ENCODE measurements around the gene SELENON.

Gene SELENON

GRCh38 chr1:25770541-25771220 lies 29.3 kb upstream of the SELENON start:
- DNase-seq: no peak

- no peak for DNase-seq
These were observed 28.5 kb upstream of the SELENON start for GRCh38 chr1:25771221-25772114.

- no peak for DNase-seq
These were observed 27.8 kb upstream of the SELENON start for GRCh38 chr1:25772164-25772563.

- DNase-seq: no peak
These were observed 27.2 kb upstream of the SELENON start for GRCh38 chr1:25772692-25773245.

DNA sequence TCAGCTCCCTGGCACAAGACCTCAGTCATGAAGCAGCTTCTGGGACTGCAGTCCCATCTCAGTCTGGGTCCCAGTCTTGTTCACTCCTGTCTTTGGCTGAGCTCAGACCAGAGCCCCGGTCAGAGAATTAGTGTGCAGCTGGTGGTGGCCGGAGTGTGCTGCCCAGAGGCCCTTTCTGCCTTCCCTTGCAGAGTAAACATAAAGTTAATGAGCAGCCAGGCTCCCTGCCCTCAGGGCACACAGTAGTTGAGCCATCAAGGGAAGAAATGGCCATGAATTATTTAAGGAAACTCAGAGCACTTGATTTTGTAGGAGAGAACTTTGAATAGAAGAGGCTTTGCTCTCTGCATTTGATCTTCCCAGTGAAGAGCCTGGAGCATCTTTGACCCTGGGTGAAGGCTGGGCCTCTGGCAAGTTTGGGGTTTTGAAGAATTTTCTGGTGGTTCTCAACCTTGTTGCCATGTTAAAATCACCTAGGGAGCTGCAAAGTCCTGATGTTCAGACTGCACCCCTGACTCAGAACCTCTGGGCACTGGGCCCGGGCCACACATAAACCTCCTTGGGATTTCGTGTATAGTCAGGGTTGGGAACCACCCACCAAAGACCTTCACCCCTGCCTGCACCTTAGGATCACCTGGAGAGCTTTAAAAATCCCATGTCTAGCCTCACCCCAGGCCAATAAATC lies 26.4 kb upstream of the SELENON start:
- DNase-seq: no peak

- no peak for DNase-seq
These were observed 25.7 kb upstream of the SELENON start for GRCh38 chr1:25774206-25774803.

DNA sequence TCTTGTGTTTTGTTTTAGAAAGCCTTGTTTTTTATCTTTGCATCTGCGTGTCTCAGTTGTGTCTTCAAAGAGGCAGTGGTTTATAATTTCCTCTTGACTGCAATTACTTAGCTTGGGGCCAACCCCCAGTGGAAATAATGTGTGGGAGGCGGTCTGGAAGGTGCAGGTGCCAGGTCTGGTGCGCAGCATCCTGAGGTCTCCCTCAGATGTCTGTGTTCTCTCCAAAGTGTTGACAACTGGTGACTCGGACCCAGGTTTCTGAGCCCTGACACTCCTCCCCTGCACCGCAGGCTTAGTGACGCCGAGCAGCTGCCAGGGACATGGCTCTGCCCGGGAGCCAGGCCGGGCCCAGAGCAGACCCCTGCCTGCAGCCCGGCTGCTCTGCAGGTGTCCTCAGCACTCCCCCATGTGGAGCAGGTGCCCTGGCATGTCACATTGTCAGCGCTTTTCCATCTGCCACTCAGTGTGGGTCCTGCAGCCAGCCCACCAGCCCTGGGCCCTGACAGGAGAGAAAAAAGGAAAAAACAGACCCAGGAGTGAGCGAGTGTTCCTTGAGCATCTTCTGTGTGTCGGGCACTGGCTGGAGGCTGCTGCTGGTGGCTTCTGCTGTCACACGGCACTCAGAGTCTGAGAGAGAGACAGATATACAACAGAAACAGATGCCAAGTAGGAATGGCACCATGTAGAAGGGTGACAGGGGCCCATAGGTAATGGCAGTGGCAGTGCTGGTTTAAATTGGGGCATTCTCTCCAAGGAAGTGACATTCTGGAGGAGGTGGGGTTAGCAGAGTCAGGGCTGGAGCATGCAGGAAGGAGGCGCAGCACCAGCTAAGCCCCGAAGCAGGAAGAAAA lies 24.8 kb upstream of the SELENON start:
- DNase-seq: no peak

DNA sequence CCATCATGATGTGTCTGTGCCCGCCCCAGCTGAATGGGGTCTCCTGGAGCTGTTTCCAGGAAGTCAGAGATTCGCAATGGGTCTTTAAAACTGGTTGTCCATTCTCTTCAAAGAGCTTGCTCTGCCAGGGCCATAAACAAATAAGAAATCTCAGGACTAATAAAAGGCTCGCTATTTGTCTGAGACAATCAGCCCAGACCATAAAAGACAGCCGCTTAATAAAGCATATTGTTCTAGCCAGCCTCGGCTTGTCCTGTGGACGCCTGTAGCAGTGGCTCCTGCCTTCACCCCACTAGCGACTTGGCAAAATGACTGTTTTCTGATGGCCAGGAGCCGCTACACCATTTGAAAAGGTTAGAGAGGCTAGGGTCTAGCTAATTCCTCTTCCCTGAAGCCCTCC lies 20.6 kb upstream of the SELENON start:
- no peak for DNase-seq

GRCh38 chr1:25779894-25780293 lies 20.1 kb upstream of the SELENON start:
- DNase-seq: no peak

DNA sequence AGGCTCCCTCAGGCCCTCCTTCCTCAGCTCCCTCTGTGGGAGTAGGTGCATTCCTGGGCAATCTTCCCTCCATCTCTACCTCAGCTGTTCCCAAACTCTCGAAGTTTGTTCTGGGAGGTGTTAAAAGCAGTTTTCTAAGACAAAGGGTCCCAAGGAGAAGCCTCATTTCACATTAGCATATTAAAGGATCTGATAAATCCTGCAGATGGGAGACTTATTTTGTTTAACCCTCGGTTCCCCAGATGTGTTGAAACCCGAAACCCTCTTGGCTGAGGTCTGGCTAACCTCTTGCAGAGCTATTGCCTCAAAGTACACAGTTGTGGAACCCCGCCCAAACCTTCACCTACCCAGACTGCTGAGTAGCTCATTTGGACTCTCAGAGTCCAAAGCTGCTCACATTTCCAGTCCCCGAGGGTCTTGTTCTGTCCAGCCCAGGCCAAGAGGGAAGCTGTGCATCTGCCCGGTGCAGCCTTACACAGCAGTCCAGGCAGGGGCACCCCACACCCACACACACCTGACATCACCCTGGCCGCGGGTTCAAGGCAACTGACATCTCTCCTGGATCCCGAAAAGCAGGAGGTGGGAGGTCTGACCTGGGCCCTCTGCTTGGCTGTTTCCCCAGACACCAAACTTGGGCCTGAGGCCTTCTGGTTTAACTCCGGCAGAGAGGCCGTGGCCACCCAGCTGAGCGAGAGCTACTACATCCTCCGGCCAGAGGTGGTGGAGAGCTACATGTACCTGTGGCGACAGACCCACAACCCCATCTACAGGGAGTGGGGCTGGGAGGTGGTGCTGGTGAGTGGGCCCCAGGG lies 19.5 kb upstream of the SELENON start:
- no peak for DNase-seq

- DNase-seq: no peak
These were observed 18.9 kb upstream of the SELENON start for GRCh38 chr1:25781130-25781433.

DNA sequence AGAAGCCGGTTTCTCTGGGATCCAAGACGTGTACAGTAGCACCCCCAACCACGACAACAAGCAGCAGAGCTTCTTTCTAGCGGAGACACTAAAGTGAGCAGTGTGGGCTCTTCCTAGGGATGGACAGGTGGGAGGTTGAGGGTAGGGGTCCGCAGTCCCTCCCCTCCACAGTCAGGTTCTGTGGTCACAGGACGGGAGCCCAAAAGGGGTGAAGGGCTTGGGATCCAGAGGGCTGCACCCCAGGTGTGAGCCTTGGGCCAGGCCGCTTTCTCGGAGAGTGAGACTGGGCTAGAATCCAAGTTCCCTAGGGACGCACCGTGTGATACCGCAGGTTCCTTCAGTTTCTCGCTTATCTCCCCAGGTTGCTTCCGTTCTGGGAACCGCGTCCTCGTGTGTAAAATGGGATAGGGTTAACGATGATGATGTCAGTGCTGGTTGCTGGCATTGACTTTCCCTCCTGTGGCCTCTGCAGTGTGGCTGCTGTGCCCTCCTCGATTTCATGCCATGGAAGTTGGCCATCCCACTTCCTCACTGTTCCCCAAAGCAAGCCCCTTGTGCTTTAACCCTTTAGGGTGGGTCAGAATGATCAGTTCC lies 17.3 kb upstream of the SELENON start:
- no peak for DNase-seq

DNA sequence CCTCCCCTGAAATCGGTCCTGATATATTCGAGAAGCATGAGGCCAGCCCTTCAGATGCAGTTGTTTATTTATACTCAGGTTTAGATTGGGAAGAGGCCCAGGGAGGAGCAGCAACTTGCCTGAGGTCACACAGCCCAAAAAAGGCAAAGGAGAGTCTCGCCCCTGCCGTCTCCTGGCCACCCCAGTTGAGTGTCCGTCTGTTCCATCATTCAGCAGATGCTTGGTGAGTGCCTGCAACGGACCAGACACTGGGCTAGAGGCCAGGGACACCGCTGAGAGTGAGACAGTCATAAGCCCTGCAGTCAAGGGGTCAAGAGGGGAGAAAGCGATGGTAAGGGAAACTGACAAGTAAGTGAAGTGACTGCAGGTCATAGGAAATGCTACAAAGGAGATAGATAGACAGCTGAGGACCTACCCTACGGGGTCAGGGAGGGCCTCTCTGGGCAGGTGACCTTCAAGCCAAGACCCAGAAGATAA lies 15.4 kb upstream of the SELENON start:
- no peak for DNase-seq

DNA sequence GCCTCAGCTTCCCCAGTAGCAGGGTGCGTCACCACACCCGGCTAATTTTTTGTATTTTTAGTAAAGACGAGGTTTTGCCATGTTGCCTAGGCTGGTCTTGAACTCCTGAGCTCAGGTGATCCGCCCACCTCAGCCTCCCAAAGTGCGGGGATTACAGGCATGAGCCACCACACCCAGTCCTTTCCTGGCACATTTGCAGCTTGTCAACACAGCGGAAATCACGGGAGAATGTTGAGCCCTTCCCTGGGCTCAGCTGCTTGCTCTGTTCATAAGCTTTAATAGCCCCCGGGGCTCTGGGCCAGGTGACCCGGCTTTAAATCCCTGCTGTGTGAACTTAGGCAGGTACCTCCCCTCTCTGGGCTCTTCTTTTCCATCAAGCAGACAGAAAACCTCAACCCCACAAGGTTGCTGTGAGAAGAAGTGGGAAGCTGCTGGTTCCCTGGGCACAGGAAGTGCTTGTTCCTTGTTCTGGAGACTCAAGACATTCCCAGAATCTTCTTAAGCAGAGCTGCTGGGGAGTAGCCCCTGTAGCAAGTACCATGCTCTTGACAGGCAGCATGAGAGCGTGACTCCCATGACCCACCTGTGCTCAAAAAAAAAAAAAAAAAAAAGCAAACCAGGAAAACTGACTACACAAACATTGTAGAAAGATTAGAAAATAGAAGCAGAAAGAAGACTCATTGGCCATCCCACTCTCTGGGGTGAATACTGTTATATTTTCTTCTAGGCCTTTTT lies 14.5 kb upstream of the SELENON start:
- DNase-seq: no peak

GRCh38 chr1:25786887-25787759 lies 12.9 kb upstream of the SELENON start:
- no peak for DNase-seq

DNA sequence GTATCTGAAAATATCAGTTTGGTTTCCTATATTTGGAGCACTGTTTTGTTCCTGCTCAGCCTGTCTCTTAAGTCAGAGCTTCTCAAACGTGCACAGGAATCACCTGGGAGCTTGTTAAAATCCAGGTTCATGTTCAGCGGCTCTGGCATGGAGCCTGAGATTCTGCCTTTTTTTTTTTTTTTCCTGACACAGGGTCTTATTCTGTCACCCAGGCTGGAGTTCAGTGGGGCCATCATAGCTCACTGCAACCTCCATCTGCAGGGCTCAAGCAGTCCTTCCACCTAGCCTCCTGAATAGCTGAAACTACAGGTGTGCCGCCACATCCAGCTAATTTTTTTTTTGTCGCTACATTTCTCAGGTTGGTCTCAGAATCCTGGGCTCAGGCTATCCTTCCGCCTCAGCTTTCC lies 12.2 kb upstream of the SELENON start:
- no peak for DNase-seq

- no peak for DNase-seq
These were observed 9.5 kb upstream of the SELENON start for GRCh38 chr1:25790472-25790871.

GRCh38 chr1:25792115-25792514 lies 7.9 kb upstream of the SELENON start:
- no peak for DNase-seq

DNA sequence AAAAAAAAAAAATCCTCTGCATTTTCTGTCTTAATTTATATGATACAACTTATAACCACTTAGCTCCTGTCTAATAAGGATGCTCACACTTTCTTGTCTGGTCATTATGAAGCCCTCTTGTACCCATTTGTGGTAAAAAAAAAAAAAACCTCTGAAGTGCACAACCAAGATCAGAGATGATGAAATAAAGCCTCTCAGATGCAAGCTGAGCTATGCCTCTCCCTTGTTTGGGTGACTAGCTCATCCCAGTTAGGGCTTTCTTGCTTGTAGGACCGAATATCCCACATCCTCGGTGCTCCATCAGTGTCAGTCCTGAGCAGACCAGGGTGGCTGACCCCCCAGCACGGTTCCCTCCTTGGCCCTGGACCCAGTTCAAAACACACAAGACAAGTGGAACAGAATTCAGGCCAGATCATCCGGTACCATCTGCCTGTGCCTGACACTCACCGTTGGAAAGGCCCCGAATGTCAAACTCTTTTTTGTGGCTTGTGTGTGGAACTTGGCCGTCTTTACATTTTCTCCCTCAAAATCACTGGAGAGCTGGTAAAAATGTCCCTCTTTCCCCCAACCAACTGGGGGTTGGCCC lies 6.3 kb upstream of the SELENON start:
- no peak for DNase-seq

Data from cortex of kidney (tissue), 1 donor.